Naive B cell (primary cell): ENCODE measurements around the gene PANK2. TPM values are rescaled to one million over a fixed set of nuclear protein-coding genes. Genes with fewer than 3 reads are reported as not detected.

ENCODE experiments used
- ATAC-seq, 2 donors: fragments of 150-1000 bp; cut with Tn5 transposase; 2 replicates each; pipeline ENCODE4 v1.10.0; 2021; ENCODE audit warnings: low read depth in 2 of 2, mild to moderate bottlenecking in 2 of 2, moderate library complexity in 2 of 2
- DNase-seq: peaks from one replicate; pipeline ENCODE4 v3.0.0; 2022
- H3K27ac Mint-ChIP-seq, 6 donors: one replicate each; pipeline ENCODE4 v1.8.0; 2020 to 2022; ENCODE audit warnings: mild to moderate bottlenecking in 6 of 6, mixed read lengths in 6 of 6, moderate library complexity in 5 of 6, inconsistent platforms in 2 of 6
- H3K27me3 Mint-ChIP-seq, 3 donors: one replicate each; pipeline ENCODE4 v1.8.0; 2021 to 2022; ENCODE audit warnings: mixed read lengths in 3 of 3, mild to moderate bottlenecking in 1 of 3
- H3K36me3 Mint-ChIP-seq, 2 donors: one replicate each; pipeline ENCODE4 v1.8.0; 2020 to 2022; ENCODE audit warnings: mixed read lengths in 2 of 2, inconsistent platforms in 1 of 2, mild to moderate bottlenecking in 1 of 2
- H3K4me1 Mint-ChIP-seq, 3 donors: one replicate each; pipeline ENCODE4 v1.8.0; 2020 to 2022; ENCODE audit warnings: mixed read lengths in 3 of 3, inconsistent platforms in 1 of 3, mild to moderate bottlenecking in 1 of 3, moderate library complexity in 1 of 3
- H3K4me3 Mint-ChIP-seq, 8 donors: one replicate each; pipeline ENCODE4 v1.8.0; 2020 to 2022; ENCODE audit warnings: mild to moderate bottlenecking in 8 of 8, mixed read lengths in 8 of 8, moderate library complexity in 8 of 8, inconsistent platforms in 2 of 8
- H3K9me3 Mint-ChIP-seq, 7 donors: one replicate each; pipeline ENCODE4 v1.8.0; 2020 to 2022; ENCODE audit warnings: mixed read lengths in 7 of 7, mild to moderate bottlenecking in 5 of 7, inconsistent platforms in 2 of 7, moderate library complexity in 1 of 7
- polyA plus RNA-seq, 6 donors: library from polyadenylated mRNA; unstranded; fragments of 300-500 nt; fragmentation: Illumina TruSeq; gene quantifications; one replicate each; pipeline ENCODE4 v1.2.3, GENCODE V29; 2021; ENCODE audit warnings: low read depth in 6 of 6

PANK2 gene
- polyA plus RNA-seq, 6 donors from 2014 or later, result 34.8 to 57.7 (median 45.9) TPM

- Mint-ChIP-seq H3K4me3 (no peak overlapping the region), H3K36me3 (peaks cover 0 to 31% of the 10 kb centered on the region in 2 donors), H3K27ac (peak overlapping the region in 1 of 6 donors; percentile 37), H3K27me3 (no peaks in the 10 kb centered on the region), H3K4me1 (peaks cover 11 to 28% (median 16%) of the 10 kb centered on the region in 3 donors), H3K9me3 (no peaks in the 10 kb centered on the region)
- DNase-seq (no peak), ATAC-seq (no peak)
Observed at GRCh38 chr20:3910853-3911252, 21.7 kb downstream of the PANK2 start.

GRCh38 chr20:3911956-3912355 is 22.8 kb downstream of the PANK2 start:
- H3K36me3 Mint-ChIP-seq, result peaks cover 0 to 32% of the 10 kb centered on the region in 2 donors
- H3K9me3 Mint-ChIP-seq, result no peaks in the 10 kb centered on the region
- DNase-seq, result no peak
- ATAC-seq, result no peak
- peak overlapping the region in 3 of 6 donors; percentile 38 to 65 (median 47) for H3K27ac Mint-ChIP-seq
- H3K27me3 Mint-ChIP-seq, result no peaks in the 10 kb centered on the region
- peaks cover 11 to 20% (median 16%) of the 10 kb centered on the region in 3 donors for H3K4me1 Mint-ChIP-seq
- H3K4me3 Mint-ChIP-seq, result peak overlapping the region in 1 of 8 donors; percentile 36

GRCh38 chr20:3914446-3914845 is 25.3 kb downstream of the PANK2 start:
- Mint-ChIP-seq H3K4me1 (peaks cover 7 to 8% (median 7%) of the 10 kb centered on the region in 3 donors), H3K36me3 (peaks cover 5 to 36% of the 10 kb centered on the region in 2 donors)

GRCh38 chr20:3915691-3916090 is 26.5 kb downstream of the PANK2 start:
- no peaks in the 10 kb centered on the region for H3K9me3 Mint-ChIP-seq
- no peaks in the 10 kb centered on the region for H3K27me3 Mint-ChIP-seq
- ATAC-seq (no peak), DNase-seq (no peak)
- peaks cover 7 to 8% (median 7%) of the 10 kb centered on the region in 3 donors for H3K4me1 Mint-ChIP-seq
- peaks cover 7 to 35% of the 10 kb centered on the region in 2 donors for H3K36me3 Mint-ChIP-seq
- H3K4me3 Mint-ChIP-seq, result no peak overlapping the region
- H3K27ac Mint-ChIP-seq, result peak overlapping the region in 2 of 6 donors; percentile 19 to 45

More at GRCh38 chr20:3914446-3914845, 25.3 kb downstream of the PANK2 start:
- Mint-ChIP-seq H3K27ac (no peak overlapping the region), H3K9me3 (no peaks in the 10 kb centered on the region), H3K4me3 (no peak overlapping the region), H3K27me3 (no peaks in the 10 kb centered on the region)
- ATAC-seq (no peak), DNase-seq (no peak)

- peaks cover 7 to 31% of the 10 kb centered on the region in 2 donors for H3K36me3 Mint-ChIP-seq
- H3K4me3 Mint-ChIP-seq, result no peak overlapping the region
- peaks cover 7 to 8% (median 7%) of the 10 kb centered on the region in 3 donors for H3K4me1 Mint-ChIP-seq
- H3K27me3 Mint-ChIP-seq, result no peaks in the 10 kb centered on the region
- no peak for DNase-seq
- H3K27ac Mint-ChIP-seq, result no peak overlapping the region
- no peak for ATAC-seq
- no peaks in the 10 kb centered on the region for H3K9me3 Mint-ChIP-seq
Observed at GRCh38 chr20:3916364-3916763, 27.2 kb downstream of the PANK2 start.

- H3K27me3 Mint-ChIP-seq, result no peaks in the 10 kb centered on the region
- no peak overlapping the region for H3K4me3 Mint-ChIP-seq
- H3K36me3 Mint-ChIP-seq, result peaks cover 17 to 36% of the 10 kb centered on the region in 2 donors
- H3K9me3 Mint-ChIP-seq, result no peaks in the 10 kb centered on the region
- ATAC-seq (no peak), DNase-seq (no peak)
- H3K4me1 Mint-ChIP-seq, result peaks cover 7 to 16% (median 10%) of the 10 kb centered on the region in 3 donors
- no peak overlapping the region for H3K27ac Mint-ChIP-seq
Observed at GRCh38 chr20:3919352-3919751, 30.2 kb downstream of the PANK2 start.

- Mint-ChIP-seq H3K4me1 (peaks cover 4 to 15% (median 9%) of the 10 kb centered on the region in 3 donors), H3K36me3 (peaks cover 17 to 25% of the 10 kb centered on the region in 2 donors), H3K27me3 (no peaks in the 10 kb centered on the region), H3K27ac (peak overlapping the region; percentile 57 to 96 (median 86)), H3K4me3 (no peak overlapping the region), H3K9me3 (no peaks in the 10 kb centered on the region)
- no peak for ATAC-seq
- DNase-seq, result no peak
Observed at GRCh38 chr20:3922223-3922982, 33.2 kb downstream of the PANK2 start.

GRCh38 chr20:3922983-3923339 is 33.8 kb downstream of the PANK2 start:
- Mint-ChIP-seq H3K36me3 (peaks cover 17 to 25% of the 10 kb centered on the region in 2 donors), H3K9me3 (no peaks in the 10 kb centered on the region), H3K4me1 (peaks cover 5 to 16% (median 11%) of the 10 kb centered on the region in 3 donors), H3K4me3 (no peak overlapping the region), H3K27ac (peak overlapping the region in 3 of 6 donors; percentile 12 to 86 (median 57)), H3K27me3 (no peaks in the 10 kb centered on the region)
- DNase-seq (no peak), ATAC-seq (no peak)

- no peak for ATAC-seq
- Mint-ChIP-seq H3K4me1 (peaks cover 8 to 19% (median 14%) of the 10 kb centered on the region in 3 donors), H3K27ac (peak overlapping the region in 3 of 6 donors; percentile 54 to 71 (median 57)), H3K9me3 (no peaks in the 10 kb centered on the region), H3K4me3 (no peak overlapping the region), H3K36me3 (peaks cover 17 to 22% of the 10 kb centered on the region in 2 donors), H3K27me3 (no peaks in the 10 kb centered on the region)
- no peak for DNase-seq
Observed at GRCh38 chr20:3923818-3924217, 34.6 kb downstream of the PANK2 start.

GRCh38 chr20:3924304-3925112 is 35.3 kb downstream of the PANK2 start:
- Mint-ChIP-seq H3K27me3 (no peaks in the 10 kb centered on the region), H3K4me3 (no peak overlapping the region), H3K4me1 (peaks cover 8 to 19% (median 14%) of the 10 kb centered on the region in 3 donors), H3K36me3 (peaks cover 11 to 16% of the 10 kb centered on the region in 2 donors), H3K27ac (peak overlapping the region in 4 of 6 donors; percentile 71 to 94 (median 88)), H3K9me3 (no peaks in the 10 kb centered on the region)
- ATAC-seq, result no peak
- no peak for DNase-seq

- peaks cover 10 to 13% of the 10 kb centered on the region in 2 donors for H3K36me3 Mint-ChIP-seq
- no peaks in the 10 kb centered on the region for H3K9me3 Mint-ChIP-seq
Observed at GRCh38 chr20:3925113-3925695, 36.0 kb downstream of the PANK2 start.

GRCh38 chr20:3925899-3926638 is 36.9 kb downstream of the PANK2 start:
- Mint-ChIP-seq H3K9me3 (no peaks in the 10 kb centered on the region), H3K27me3 (no peaks in the 10 kb centered on the region), H3K4me3 (no peak overlapping the region), H3K36me3 (peaks cover 10 to 13% of the 10 kb centered on the region in 2 donors), H3K4me1 (peaks cover 8 to 22% (median 19%) of the 10 kb centered on the region in 3 donors), H3K27ac (peak overlapping the region in 3 of 6 donors; percentile 35 to 92 (median 70))
- ATAC-seq (no peak), DNase-seq (no peak)

More at GRCh38 chr20:3925113-3925695, 36.0 kb downstream of the PANK2 start:
- Mint-ChIP-seq H3K27me3 (no peaks in the 10 kb centered on the region), H3K4me1 (peaks cover 8 to 19% (median 14%) of the 10 kb centered on the region in 3 donors), H3K4me3 (no peak overlapping the region), H3K27ac (peak overlapping the region in 3 of 6 donors; percentile 52 to 94 (median 63))
- no peak for ATAC-seq
- DNase-seq, result no peak
